ENCODE data around the gene GYPC. TPM values are rescaled to one million over a fixed set of nuclear protein-coding genes. Genes with fewer than 3 reads are reported as not detected.
"Not testable (repeated sequence)": the region's sequence is repeated elsewhere in the genome, so short reads cannot be mapped to it uniquely, and the experiment has no call there.

Gene GYPC
- total RNA-seq, 1 donor from 2014 or later = 121 TPM

DNA sequence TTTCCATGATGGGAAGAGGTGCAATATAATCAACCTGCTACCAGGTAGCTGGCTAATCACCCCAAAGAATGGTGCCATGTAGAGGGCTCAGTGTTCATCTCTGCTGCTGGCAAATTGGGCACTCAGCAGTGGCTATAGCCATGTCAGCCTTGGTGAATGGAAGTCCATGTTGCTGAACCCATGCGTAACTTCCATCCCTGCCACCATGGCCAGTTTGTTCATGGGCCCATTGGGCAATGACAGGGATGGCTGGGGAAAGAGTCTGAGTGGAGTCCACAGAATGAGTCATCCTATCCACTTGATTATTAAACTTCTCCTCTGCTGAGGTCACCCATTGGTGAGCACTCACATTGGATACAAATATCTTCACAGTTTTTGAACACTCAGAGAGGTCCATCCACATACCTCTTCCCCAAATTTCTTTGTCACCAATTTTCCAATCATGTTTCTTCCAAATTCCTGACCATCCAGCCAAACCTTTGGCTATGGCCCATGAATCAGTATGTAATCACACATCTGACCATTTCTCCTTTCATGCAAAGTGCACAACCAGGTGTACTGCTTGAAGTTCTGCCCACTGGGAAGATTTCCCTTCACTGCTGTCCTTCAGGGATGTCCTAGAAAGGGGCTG lies 8.1 kb upstream of the GYPC start:
- DNase-seq (ENCODE audit: missing footprints); intact Hi-C loops (cut with DNase I); ATAC-seq: not testable (repeated sequence)

DNA sequence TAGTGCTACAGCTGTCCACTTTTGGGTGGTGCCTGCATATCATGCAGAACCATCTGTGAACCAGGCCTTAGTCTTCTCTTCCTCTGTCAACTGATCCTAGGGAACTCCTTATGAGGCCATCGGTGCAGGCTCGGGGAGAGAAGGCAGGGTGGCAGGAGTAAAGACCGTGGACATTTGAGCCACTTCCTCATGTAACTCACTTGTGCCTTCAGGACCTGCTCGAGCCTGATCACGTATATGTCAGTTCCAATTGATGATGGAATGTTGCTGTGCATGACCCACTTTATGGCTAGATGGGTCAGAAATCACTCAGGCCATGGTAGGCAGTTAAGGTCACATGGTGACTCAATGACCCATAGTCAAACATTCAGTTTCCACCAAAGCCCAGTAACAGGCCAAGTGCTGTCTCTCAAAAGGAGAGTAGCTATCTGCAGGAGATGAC lies 7.6 kb upstream of the GYPC start:
- ATAC-seq; intact Hi-C loops (cut with DNase I); DNase-seq (ENCODE audit: missing footprints): not testable (repeated sequence)

DNA sequence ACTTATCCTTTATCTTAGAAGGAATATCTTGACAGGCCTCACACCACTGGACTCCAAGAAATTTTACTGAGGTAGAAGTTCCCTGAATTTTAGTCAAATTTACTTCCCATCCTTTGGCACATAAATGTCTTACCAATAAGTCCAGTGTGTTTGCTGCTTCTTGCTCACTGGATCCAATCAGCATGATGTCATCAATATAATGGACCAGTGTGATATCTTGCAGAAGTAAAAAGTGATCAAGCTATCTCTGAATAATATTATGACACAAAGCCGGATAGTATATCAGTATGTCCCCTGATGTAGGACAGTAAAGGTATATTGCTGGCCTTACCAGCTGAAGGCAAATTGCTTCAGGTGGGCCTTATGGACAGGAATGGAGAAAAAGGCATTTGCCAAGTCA lies 6.9 kb upstream of the GYPC start:
- ATAC-seq (no peak), DNase-seq (ENCODE audit: missing footprints) (no peak)
- intact Hi-C loops (cut with DNase I) = no loop called here

DNA sequence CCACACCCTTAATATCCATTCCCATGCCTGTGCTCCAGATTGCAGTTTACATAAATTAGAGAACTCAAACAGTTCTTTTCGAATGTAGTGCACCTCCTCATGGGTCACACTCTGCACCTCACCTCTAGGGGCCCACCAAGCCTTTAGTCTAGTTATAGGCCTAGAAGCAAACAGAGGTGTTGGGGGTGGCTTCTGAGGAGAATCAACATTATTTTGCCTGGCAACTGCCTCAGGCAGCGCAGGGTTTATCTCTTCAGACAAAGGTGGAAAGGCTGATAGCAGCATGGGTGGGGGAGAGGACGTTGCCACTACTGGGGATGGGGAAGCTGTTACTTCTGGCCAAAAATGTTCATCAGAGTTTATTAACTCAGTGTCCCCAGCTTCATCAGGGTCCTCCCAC lies 5.0 kb upstream of the GYPC start:
- intact Hi-C loops (cut with DNase I) = no loop called here
- DNase-seq (ENCODE audit: missing footprints) = no peak
- no peak for ATAC-seq

DNA sequence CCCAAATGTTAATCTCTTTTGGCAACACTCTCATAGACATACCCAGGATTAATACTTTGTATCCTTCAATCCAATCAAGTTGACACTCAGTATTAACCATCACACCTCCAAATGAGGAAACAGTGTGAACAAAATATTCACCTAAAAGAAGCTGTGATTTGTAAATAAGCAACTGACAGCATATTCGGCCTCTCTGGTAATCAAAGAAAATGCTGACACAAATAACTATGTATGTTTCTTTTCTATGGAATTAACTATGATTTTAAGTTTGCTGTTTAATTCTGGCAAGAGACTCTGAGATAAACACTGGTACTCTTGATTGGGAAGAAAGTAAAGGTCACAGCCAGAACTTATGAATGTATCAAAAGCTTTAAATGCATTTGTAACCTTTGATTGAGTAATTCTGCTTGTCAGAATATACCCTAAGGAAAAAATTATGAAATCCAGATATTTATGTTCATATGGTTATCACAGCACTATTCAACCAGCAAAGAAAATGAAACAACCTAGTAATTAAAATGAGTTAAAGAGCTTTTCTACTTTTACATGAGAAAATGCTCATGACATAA lies 3.6 kb upstream of the GYPC start:
- DNase-seq (ENCODE audit: missing footprints) (no peak), ATAC-seq (no peak)
- intact Hi-C loops (cut with DNase I) = no loop called here

DNA sequence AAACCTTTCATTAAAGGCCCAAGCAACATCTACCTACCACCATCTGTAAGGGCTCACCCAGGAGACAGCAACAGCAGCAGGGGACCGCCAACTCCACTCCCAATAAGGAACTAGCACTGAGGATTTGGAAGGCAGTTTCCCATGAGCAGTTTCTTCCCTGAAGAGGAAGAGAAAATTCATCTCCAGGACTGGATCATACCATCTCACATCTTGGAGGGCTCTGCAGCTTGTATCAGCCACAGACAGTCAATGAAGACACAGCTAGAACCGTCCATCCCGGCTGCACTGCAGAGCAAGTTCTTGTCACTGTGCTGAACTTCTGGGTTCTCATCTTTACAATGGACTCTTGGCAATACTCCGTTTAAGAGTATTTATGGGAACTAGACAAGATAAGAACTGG lies 2.8 kb upstream of the GYPC start:
- intact Hi-C loops (cut with DNase I) = no loop called here
- no peak for DNase-seq (ENCODE audit: missing footprints)
- ATAC-seq = no peak

DNA sequence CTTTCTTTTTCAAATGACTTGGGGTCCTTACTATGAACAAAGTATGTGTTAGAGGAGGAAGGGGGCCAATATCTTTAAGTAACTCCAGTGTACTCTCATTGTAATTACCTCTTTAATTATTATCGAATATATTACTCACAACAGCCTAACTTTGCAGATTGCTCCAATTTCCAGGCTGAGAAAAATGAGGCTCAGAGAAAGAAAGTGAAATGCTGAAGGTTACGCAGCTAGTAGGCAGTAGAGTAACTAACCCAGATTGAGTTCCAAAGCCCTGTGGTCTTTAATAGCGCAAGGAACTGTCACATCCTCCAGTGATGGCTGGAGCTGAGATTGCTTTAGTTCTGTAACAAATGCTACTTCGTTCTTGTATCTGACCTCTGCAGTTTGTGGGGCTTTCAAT lies 2.2 kb upstream of the GYPC start:
- DNase-seq (ENCODE audit: missing footprints) (no peak), ATAC-seq (no peak)
- intact Hi-C loops (cut with DNase I) = no loop called here

DNA sequence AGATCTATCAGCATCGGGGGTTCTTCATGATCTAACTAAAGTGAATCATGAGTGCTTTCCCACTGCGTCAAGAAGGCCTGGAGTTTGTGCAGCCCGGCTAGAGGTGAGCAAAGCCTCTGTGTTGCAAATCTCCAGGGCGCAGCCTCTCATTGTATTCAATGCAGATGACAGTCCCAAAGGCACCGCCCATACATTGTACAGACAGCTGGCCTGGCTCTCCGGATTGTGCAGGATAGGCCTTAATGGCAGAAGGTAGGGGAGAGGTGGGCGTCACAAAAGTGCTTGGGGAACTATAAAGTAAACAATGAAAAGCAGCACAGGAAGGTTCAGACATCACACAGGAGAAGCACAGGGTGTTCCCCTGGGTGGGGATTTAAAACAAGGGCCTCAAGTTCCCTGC lies 907 bp upstream of the GYPC start:
- intact Hi-C loops (cut with DNase I) = loop anchor here (5.0 kb wide), 2 partner anchors 122 to 128 kb away; no protein-coding TSS in a partner anchor
- no peak for DNase-seq (ENCODE audit: missing footprints)
- no peak for ATAC-seq

DNA sequence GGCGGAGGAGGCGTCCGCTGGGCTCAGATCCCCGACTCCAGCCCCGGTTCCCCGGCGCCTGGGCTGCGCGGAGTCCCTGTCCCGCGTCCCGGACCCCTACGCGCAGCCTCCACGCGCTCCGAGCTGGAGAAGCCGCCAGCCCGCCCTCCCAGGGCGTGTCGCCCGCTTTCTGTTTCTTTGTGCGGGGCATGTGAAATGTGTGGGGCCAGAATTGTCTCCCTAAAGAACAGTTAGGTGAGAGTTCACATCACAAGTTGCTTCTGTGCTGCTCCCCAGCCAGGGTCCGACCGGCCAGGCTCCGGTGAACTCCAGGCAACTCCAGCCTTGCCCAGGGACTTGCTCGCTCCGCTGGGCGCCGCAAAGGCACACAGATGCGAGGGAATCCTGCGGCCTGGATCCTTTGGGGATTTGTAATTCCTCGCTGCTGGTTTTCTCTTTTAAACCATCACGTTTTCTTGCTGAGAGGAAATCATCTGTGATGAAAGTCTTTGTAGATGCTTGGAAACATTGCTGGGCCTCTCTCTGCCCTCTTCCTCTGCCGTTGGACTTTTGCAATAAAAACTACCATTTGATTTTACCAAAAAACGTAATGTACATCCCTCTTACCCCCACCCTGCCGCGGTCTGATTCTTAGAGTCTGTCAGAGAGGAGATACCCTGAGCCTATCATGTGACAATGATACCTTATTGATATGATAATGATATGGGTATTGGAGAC lies 631 bp downstream of the GYPC start:
- intact Hi-C loops (cut with DNase I) = loop anchor here (5.0 kb wide), 2 partner anchors 121 to 129 kb away; no protein-coding TSS in a partner anchor
- DNase-seq (ENCODE audit: missing footprints) (peak; percentile 85), ATAC-seq (peak; percentile 47)

DNA sequence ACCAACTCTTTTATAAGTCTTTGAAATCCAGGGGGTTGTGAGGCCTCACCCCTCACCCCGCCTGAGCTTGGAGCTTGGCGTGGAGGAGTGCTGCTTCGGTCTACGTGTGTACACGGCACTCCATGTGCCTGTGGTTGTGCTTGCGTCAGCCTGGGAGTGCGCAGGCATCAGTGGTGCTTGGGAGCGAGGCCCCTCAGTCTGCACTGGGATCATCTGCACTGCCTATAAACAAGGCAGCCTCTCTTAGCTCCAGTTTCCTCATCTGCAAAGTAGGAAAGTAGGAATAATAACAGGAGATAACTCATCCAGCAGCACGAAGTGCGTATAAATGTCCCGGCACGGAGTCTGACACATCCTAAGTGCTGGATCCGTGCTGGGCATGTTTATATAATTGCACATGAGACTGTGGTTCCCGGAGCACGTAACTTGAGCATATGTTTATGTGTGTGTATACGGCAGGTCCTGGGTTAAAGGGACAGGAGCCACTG lies 1.2 kb downstream of the GYPC start:
- ATAC-seq = peak; percentile 61
- no peak for DNase-seq (ENCODE audit: missing footprints)
- intact Hi-C loops (cut with DNase I) = loop anchor here (5.0 kb wide), 2 partner anchors 120 to 130 kb away; no protein-coding TSS in a partner anchor

DNA sequence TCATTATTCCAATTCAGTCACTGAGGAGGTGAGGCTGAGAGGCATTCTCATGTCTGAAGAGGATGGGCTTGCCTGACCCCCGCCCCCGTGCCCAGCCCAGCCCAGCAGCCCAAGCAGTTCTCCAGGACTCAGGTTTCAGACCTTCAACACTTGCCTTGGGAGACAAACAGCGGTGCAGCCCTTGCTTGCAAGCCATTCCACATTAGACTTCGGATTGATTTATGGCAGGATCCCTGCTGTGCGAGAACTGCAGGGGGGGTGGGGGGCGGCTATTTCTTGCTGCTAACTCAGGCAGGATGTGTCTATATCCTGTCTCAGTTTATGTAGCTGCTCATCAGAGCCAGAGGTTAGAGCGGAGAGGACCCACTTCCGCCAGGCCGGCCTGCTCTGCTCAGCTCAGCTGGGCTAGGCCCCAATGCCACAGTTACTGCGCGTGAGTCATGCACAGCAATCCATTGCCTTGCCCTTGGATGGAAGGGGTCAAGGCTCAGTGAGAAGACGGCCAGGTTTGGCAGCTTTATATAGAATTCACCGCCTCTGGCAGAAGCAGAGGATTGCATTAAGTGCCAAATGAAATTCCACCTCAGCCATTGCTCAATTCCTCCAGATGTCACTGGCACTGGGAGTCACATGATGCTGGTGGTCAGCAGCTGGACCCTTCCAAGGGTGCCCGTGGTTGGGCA lies 1.8 kb downstream of the GYPC start:
- peak; percentile 76 for ATAC-seq
- intact Hi-C loops (cut with DNase I) = loop anchor here (2.0 to 5.0 kb wide), 3 partner anchors 41 to 130 kb away; no protein-coding TSS in a partner anchor
- peak; percentile 88 for DNase-seq (ENCODE audit: missing footprints)

DNA sequence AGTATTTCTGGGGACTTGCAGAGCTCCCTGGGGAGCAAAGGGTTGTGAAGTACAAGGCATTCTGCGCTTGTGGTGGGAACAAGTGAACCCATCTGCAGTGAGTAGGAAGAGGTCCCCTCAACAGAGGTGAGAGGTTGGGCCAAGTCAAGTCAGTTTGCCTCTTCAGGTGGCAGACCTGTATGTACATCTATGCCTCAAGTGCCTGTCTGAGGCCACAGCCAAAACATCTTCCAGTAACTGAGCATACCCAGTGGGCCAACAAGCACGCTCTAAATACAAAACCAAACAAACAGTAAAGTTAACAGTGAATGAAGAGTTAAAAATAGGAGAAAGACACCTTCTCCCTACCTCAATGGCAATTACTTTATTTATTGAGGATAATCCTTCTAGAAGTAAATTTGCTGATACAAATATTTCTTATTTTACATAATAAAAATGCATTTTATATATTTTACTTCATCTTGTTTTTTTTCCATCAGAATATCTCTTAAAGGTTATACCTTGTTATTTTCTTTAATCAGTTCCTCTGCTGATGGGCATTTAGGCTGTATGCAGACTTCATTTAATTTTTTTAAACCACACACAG lies 2.5 kb downstream of the GYPC start:
- intact Hi-C loops (cut with DNase I) = loop anchor here (2.0 to 5.0 kb wide), 3 partner anchors 40 to 131 kb away; no protein-coding TSS in a partner anchor
- ATAC-seq = no peak
- DNase-seq (ENCODE audit: missing footprints) = no peak

DNA sequence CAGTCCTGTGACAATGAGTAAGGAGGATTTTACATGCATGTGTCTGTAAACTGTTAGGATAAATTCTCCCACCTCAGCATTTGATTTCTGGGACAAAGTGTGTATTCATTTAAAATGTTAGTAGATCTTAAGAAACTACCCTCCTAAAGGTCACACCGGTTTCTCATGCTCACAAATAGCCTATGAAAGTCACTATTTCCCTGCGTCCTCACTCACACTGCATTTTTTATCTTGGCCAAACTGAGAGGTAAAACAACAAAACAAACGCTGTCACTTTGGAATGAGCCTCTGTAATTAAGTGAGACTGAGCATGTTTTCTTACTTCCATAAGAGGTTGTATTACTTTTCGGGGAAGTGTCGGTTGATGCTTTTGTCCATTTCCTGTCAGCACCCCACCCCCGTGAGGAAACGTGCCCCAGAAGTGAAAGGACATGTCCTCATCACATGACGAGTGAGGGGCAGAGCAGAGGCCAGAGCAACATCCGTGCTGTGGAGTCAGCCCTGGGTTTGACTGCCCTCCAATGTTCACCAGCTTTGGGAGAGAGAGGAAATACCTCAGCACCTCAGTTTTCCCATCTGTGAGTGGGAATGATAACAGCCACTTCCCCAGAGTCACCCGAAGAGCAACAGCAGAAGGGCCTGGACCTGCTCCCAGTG lies 3.1 kb downstream of the GYPC start:
- peak; percentile 85 for DNase-seq (ENCODE audit: missing footprints)
- intact Hi-C loops (cut with DNase I) = loop anchor here (2.0 to 5.0 kb wide), 3 partner anchors 40 to 132 kb away; no protein-coding TSS in a partner anchor
- peak; percentile 48 for ATAC-seq

DNA sequence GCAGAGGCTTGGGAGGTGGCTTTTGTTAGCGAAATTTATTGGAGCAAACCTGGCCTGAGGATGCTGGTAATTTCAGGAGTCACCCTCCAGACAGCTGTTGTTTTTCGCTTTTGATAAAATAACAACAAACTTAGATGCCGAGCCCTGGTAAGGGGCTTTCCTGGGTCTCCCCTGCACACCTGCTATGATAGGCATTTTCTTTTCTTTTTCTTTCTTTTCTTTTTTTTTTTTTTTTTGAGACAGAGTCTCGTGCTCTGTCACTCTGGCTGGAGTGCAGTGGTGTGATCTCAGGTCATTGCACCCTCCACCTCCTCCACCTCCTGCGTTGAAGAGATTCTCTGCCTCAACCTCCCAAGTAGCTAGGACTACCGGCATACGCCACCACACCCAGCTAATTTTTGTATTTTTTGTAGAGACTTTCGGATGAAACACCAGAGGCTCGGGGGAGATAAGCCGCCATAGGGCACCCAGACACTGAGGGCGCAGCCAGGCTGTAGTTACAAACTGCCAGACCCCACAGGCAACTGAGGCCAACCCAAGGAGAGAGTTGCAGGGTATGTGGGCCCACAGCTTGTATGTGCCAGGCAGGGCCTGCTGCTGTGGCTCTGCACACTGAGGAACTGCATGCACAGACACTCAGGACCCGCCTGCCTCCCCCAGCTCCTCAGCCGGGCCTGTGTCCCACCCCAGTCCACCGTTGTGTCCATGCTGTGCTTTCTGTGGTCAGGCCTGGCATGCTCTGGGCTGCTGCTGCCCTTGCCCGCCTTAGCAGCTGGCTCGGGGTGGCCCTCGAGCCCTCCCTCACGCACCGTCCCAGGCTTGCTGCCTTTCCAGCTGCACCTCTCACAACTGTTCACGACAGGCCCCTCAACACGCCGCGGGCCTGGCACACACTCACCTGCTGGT lies 3.9 kb downstream of the GYPC start:
- intact Hi-C loops (cut with DNase I) = loop anchor here (2.0 to 5.0 kb wide), 3 partner anchors 39 to 133 kb away; no protein-coding TSS in a partner anchor
- no peak for DNase-seq (ENCODE audit: missing footprints)
- no peak for ATAC-seq

DNA sequence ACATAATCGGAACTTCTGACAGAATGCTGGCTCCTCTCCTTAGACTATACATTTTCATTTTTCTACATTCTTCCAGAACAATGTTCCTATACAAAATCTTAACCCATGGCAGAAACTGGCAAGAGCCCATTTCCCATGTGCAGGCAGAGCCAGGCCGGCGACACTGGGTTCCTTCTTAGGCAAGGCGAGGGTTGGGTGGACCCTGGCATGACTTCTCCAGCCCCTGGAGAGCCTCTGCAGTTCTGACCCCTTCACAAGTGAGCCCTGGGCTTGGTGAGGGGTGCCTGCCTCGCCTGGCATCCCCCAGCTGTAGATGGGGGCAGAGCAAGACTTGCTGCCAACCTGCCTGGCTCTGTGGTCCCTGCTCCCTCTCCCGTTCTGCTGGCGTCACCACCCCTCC lies 5.0 kb downstream of the GYPC start:
- intact Hi-C loops (cut with DNase I) = no loop called here
- no peak for DNase-seq (ENCODE audit: missing footprints)
- no peak for ATAC-seq

DNA sequence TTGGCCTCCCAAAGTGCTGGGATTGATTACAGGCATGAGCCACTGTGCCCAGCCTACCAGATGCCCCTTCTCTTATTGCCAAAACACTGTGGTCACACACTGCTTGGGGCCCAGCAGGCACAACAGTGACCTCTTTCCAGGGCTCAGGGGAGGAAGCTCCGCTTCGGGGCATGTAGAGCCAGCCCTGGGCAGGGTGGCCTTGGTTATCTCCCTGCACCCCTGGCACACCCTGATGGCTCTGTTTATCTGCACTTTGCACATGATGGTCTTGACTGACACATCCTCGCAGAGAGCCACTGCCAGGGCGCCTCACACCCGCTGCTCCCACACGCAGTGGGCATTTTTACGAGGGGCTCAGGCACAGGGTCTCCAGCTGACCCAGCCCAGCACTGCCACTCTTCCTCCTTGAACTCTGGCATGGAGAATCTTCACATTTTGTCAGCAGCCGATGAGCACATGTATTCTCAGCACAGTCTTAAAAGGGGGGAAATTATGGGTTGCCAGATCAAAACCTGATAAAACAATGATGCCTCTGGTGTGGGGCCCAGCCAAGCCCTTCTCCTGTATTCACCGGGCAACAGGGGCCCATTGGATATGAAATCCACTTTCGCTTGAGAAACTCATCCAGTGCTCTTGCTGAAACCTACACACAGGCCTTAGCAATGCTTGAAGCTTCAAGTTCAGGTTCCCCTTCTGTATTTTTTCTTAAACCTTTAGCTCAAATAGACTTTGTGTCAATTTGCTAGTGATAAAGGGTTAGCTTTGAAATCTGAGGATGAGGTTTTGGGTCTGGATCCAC lies 5.9 kb downstream of the GYPC start:
- ATAC-seq = no peak
- no peak for DNase-seq (ENCODE audit: missing footprints)
- intact Hi-C loops (cut with DNase I) = no loop called here
